ENCODE results near the gene SRGAP3. TPM values are rescaled to one million over a fixed set of nuclear protein-coding genes. Genes with fewer than 3 reads are reported as not detected.

Gene SRGAP3
- total and polyA plus RNA-seq, 10 of the 15 experiments (the other 5 are each of a cell fraction or from before 2014, with no cell fraction given), result 0.32 to 1.7 (median 0.99) TPM

DNA sequence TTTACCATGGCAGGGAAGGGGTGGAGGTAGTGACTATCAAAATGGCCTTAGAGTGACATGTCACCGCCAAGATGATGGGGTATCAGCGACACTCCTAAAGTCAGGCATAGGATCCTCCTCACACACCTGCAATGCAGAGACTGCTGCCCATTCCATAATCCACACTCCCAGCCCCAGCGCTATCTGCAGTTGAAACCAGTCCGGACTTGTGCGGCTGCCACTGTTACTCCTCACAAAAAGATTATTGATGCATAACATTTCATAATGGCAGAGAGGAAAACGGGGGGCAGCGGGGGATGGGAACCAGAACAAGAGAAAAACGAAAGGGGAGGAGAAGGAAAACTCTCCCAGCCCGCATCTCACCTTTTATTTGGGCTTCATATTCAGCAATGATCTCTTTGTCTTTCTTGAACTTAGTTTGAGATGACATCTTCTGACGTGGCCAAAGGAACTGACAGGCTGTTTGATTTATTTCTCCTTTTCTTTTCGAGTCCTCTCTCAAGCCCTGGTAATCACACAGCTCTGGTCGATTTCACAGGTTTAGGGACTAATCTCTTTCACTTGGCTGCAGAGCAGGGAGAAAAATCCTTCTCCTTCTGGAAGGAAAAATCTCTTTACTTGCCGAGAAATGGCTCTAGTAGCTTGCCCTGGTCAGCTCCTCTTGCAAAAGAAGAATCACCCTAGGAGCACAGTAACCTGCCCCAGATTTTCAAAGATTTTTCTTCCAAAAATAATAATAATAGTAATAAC lies 749 bp downstream of the SRGAP3 start:
- no peak overlapping the region for H3K27ac ChIP-seq (ENCODE audit: control insufficient read depth, insufficient read depth)
- ChIA-PET RAD21 (ENCODE audit: unreplicated experiment) (interaction anchor here (1.5 kb wide), 1 partner anchor 24 kb away, joined by 6 read pairs; no protein-coding TSS in a partner anchor), CTCF (interaction anchor here (0.6 to 2.0 kb wide), 8 partner anchors 24 to 480 kb away, joined by 3 to 7 read pairs (median 4); partner anchors contain the start of gene OXTR), SMC1A (ENCODE audit: uncharacterized antibody, unreplicated experiment) (interaction anchor here (1.0 to 1.6 kb wide), 2 partner anchors 24 to 261 kb away, joined by 4 to 5 read pairs; no protein-coding TSS in a partner anchor), POLR2A (no interaction called here)
- intact Hi-C loops (cut with micrococcal nuclease; ENCODE audit: unreplicated experiment) (no loop called here), in situ Hi-C loops (cut with MboI) (no loop called here)
- H3K27me3 ChIP-seq (replicated peaks in 1 of 2; ENCODE audit: control insufficient read depth in 2 of 2, insufficient read depth in 2 of 2, low read length in 1 of 2), result no peaks in the 10 kb centered on the region
- ATAC-seq (no peak), FAIRE-seq (no peak), DNase-seq (ENCODE audit: low read depth, low spot score) (no peak)
- H3K36me3 ChIP-seq (ENCODE audit: control insufficient read depth in 2 of 2, insufficient read depth in 2 of 2, low read length in 1 of 2), result no peaks in the 10 kb centered on the region
- H3K9me3 ChIP-seq (replicated peaks; ENCODE audit: control insufficient read depth, insufficient read depth, low read length), result no peaks in the 10 kb centered on the region; the same call in 2 of the 3 replicates
- H4K20me1 ChIP-seq (ENCODE audit: control insufficient read depth, insufficient read depth), result no peaks in the 10 kb centered on the region
- no peaks in the 10 kb centered on the region for H3K79me2 ChIP-seq (ENCODE audit: control insufficient read depth, insufficient read depth, low read length)
- H3K4me1 ChIP-seq (ENCODE audit: control insufficient read depth, insufficient read depth, low read length), result no peaks in the 10 kb centered on the region
- peak overlapping the region; percentile 54; the same call in 1 of the 2 replicates for H3K4me3 ChIP-seq
- H2AFZ ChIP-seq (ENCODE audit: control insufficient read depth, low read depth, low read length), result peak overlapping the region; percentile 82; the same call in 1 of the 2 replicates
- peak overlapping the region; percentile 80 for H3K4me2 ChIP-seq (ENCODE audit: control insufficient read depth, insufficient read depth)
- BruUV-seq (replicated peaks), result no TSS peak
- H3K9ac ChIP-seq (ENCODE audit: control insufficient read depth, insufficient read depth, low read length), result no peak overlapping the region
- TF ChIP-seq, protein P1, sequence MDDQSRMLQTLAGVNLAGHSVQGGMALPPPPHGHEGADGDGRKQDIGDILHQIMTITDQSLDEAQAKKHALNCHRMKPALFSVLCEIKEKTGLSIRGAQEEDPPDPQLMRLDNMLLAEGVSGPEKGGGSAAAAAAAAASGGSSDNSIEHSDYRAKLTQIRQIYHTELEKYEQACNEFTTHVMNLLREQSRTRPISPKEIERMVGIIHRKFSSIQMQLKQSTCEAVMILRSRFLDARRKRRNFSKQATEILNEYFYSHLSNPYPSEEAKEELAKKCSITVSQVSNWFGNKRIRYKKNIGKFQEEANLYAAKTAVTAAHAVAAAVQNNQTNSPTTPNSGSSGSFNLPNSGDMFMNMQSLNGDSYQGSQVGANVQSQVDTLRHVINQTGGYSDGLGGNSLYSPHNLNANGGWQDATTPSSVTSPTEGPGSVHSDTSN (IDR thresholded peaks at IDR 0.05; ENCODE audit: insufficient replicate concordance, low read depth, low read length), result peak; percentile 22
- TF ChIP-seq, protein P2, sequence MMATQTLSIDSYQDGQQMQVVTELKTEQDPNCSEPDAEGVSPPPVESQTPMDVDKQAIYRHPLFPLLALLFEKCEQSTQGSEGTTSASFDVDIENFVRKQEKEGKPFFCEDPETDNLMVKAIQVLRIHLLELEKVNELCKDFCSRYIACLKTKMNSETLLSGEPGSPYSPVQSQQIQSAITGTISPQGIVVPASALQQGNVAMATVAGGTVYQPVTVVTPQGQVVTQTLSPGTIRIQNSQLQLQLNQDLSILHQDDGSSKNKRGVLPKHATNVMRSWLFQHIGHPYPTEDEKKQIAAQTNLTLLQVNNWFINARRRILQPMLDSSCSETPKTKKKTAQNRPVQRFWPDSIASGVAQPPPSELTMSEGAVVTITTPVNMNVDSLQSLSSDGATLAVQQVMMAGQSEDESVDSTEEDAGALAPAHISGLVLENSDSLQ (IDR thresholded peaks at IDR 0.05), result peak; percentile 61
- no peak for TF ChIP-seq NFIC (IDR thresholded peaks at IDR 0.05; ENCODE audit: low read depth, low read length)
- no peak for TF ChIP-seq PML (IDR thresholded peaks at IDR 0.05; ENCODE audit: low read length)
- 25% methylated on average over 13 of the region's 13 CpGs for WGBS (ENCODE audit: insufficient coverage, insufficient replicate concordance, low lambda C conversion rate, missing lambda C conversion rate)
